ENCODE measurements around the gene MATN4. TPM values are rescaled to one million over a fixed set of nuclear protein-coding genes. Genes with fewer than 3 reads are reported as not detected.
A peak's percentile ranks its signal among the peaks of the same experiment; 100 is the strongest.

MATN4 gene
- total RNA-seq, 4 donors from 2014 or later: 0.09 to 0.68 TPM; not detected in 2

GRCh38 chr20:45292343-45292742, 15.8 kb downstream of the MATN4 start:
- no peak for DNase-seq
- H3K4me3 ChIP-seq: no peak overlapping the region
- no peaks in the 10 kb centered on the region for H3K36me3 ChIP-seq
- TF ChIP-seq POLR2A (IDR thresholded peaks at IDR 0.05) (no peak), CTCF (IDR thresholded peaks at IDR 0.05) (no peak)
- no peak overlapping the region for H3K27ac ChIP-seq
- intact Hi-C loops (cut with DNase I): loop anchor here (10.0 kb wide), 1 partner anchor 158 kb away; no protein-coding TSS in a partner anchor
- WGBS, 2 donors: 84 to 89% methylated on average over 2 of the region's 2 CpGs
- H3K27me3 ChIP-seq: peaks cover 0 to 56% (median 0%) of the 10 kb centered on the region in 4 donors
- H3K4me1 ChIP-seq: peaks cover 5 to 23% (median 6%) of the 10 kb centered on the region in 3 donors
- H3K9me3 ChIP-seq: no peaks in the 10 kb centered on the region

- intact Hi-C loops (cut with DNase I): loop anchor here (10.0 kb wide), 1 partner anchor 157 kb away; no protein-coding TSS in a partner anchor
- Histone ChIP-seq H3K4me3 (no peak overlapping the region), H3K4me1 (peaks cover 5 to 23% (median 6%) of the 10 kb centered on the region in 3 donors), H3K27ac (no peak overlapping the region), H3K27me3 (peaks cover 0 to 56% (median 0%) of the 10 kb centered on the region in 4 donors), H3K36me3 (no peaks in the 10 kb centered on the region), H3K9me3 (no peaks in the 10 kb centered on the region)
- DNase-seq: no peak
- no peak for TF ChIP-seq POLR2A (IDR thresholded peaks at IDR 0.05)
- TF ChIP-seq CTCF (IDR thresholded peaks at IDR 0.05): no peak
- WGBS, 2 donors: 71 to 80% methylated on average over 2 to 9 of the region's 9 CpGs
Observed at GRCh38 chr20:45291526-45291925, 16.6 kb downstream of the MATN4 start.

- 13% methylated on average over 4 to 7 of the region's 8 CpGs for WGBS, 2 donors
- no peak overlapping the region for H3K4me3 ChIP-seq
- intact Hi-C loops (cut with DNase I): loop anchor here (10.0 kb wide), 1 partner anchor 156 kb away; no protein-coding TSS in a partner anchor
- no peaks in the 10 kb centered on the region for H3K36me3 ChIP-seq
- H3K4me1 ChIP-seq: peaks cover 5 to 28% (median 6%) of the 10 kb centered on the region in 3 donors
- H3K27me3 ChIP-seq: peaks cover 0 to 49% (median 0%) of the 10 kb centered on the region in 4 donors
- no peaks in the 10 kb centered on the region for H3K9me3 ChIP-seq
- DNase-seq: no peak
- TF ChIP-seq CTCF (IDR thresholded peaks at IDR 0.05) (peak; percentile 66 to 92 (median 84)), POLR2A (IDR thresholded peaks at IDR 0.05) (no peak)
- no peak overlapping the region for H3K27ac ChIP-seq
Observed at GRCh38 chr20:45290677-45291355, 17.3 kb downstream of the MATN4 start.

GRCh38 chr20:45289942-45290676, 18.0 kb downstream of the MATN4 start:
- H3K4me3 ChIP-seq: no peak overlapping the region
- TF ChIP-seq CTCF (IDR thresholded peaks at IDR 0.05): no peak
- no peak for TF ChIP-seq POLR2A (IDR thresholded peaks at IDR 0.05)
- no peaks in the 10 kb centered on the region for H3K9me3 ChIP-seq
- 66 to 78% methylated on average over 10 to 12 of the region's 13 CpGs for WGBS, 2 donors
- peaks cover 5 to 35% (median 6%) of the 10 kb centered on the region in 3 donors for H3K4me1 ChIP-seq
- peaks cover 0 to 41% (median 0%) of the 10 kb centered on the region in 4 donors for H3K27me3 ChIP-seq
- DNase-seq: no peak
- H3K27ac ChIP-seq: no peak overlapping the region
- no peaks in the 10 kb centered on the region for H3K36me3 ChIP-seq
- intact Hi-C loops (cut with DNase I): loop anchor here (10.0 kb wide), 1 partner anchor 155 kb away; no protein-coding TSS in a partner anchor

GRCh38 chr20:45288860-45289259, 19.2 kb downstream of the MATN4 start:
- WGBS, 2 donors: 73 to 90% methylated on average over 5 of the region's 5 CpGs
- no peak overlapping the region for H3K4me3 ChIP-seq
- H3K9me3 ChIP-seq: no peaks in the 10 kb centered on the region
- peaks cover 0 to 29% (median 0%) of the 10 kb centered on the region in 4 donors for H3K27me3 ChIP-seq
- TF ChIP-seq POLR2A (IDR thresholded peaks at IDR 0.05) (no peak), CTCF (IDR thresholded peaks at IDR 0.05) (no peak)
- H3K27ac ChIP-seq: no peak overlapping the region
- intact Hi-C loops (cut with DNase I): no loop called here
- peaks cover 6 to 41% (median 8%) of the 10 kb centered on the region in 3 donors for H3K4me1 ChIP-seq
- H3K36me3 ChIP-seq: no peaks in the 10 kb centered on the region
- no peak for DNase-seq
